ENCODE measurements around the gene APMAP. TPM values are rescaled to one million over a fixed set of nuclear protein-coding genes. Genes with fewer than 3 reads are reported as not detected.

APMAP gene
- total RNA-seq, 1 experiment from 2014 or later = 82.7 TPM

- ChIA-PET CTCF (no interaction called here), POLR2A (no interaction called here)
These were observed 38.2 kb upstream of the APMAP start for GRCh38 chr20:25030649-25031207.

GRCh38 chr20:25030007-25030648, 37.6 kb upstream of the APMAP start:
- TF ChIP-seq CEBPB (IDR thresholded peaks at IDR 0.05; ENCODE audit: low read depth) (no peak), SP1 (IDR thresholded peaks at IDR 0.05; ENCODE audit: low read depth) (no peak), REST (IDR thresholded peaks at IDR 0.05; ENCODE audit: low read depth) (no peak), POLR2A (IDR thresholded peaks at IDR 0.05; ENCODE audit: borderline replicate concordance, extremely low read depth, insufficient read depth, insufficient read length) (no peak), YY1 (IDR thresholded peaks at IDR 0.05; ENCODE audit: extremely low read depth, insufficient replicate concordance, low read depth, low read length) (no peak), MAX (IDR thresholded peaks at IDR 0.05) (no peak), SRF (IDR thresholded peaks at IDR 0.05; ENCODE audit: low read depth) (no peak), EZH2phosphoT487 (IDR thresholded peaks at IDR 0.05; ENCODE audit: borderline replicate concordance) (no peak)
- DNase-seq (ENCODE audit: low read depth, low spot score) (no peak), ATAC-seq (no peak)
- no peak overlapping the region for H3K4me2 ChIP-seq (ENCODE audit: low read length)
- no peak overlapping the region for H3K9ac ChIP-seq (ENCODE audit: low read length)
- H3K4me1 ChIP-seq (ENCODE audit: control insufficient read depth in 1 of 2, insufficient read depth in 2 of 2, low read length in 2 of 2) = no peaks in the 10 kb centered on the region
- no peak overlapping the region for H3K4me3 ChIP-seq (replicated peaks in 1 of 2; ENCODE audit: low read depth in 1 of 2, low read length in 2 of 2)
- no peaks in the 10 kb centered on the region for H3K79me2 ChIP-seq (ENCODE audit: insufficient read depth, low read length)
- no peak overlapping the region for H3K27ac ChIP-seq (ENCODE audit: low read depth, low read length)
- ChIA-PET RAD21 (ENCODE audit: low non-redundant PET in 1 of 2, low total read pairs in 2 of 2, uncharacterized antibody in 2 of 2, unreplicated experiment in 2 of 2) (no interaction called here), POLR2A (no interaction called here), CTCF (no interaction called here)
- H3K9me2 ChIP-seq (ENCODE audit: insufficient read depth) = 0 out of 2 replicates have a peak, but pooled peaks cover 3% of the 10 kb centered on the region
- H2AFZ ChIP-seq (ENCODE audit: low read depth, low read length, poor library complexity, severe bottlenecking) = no peak overlapping the region
- no peaks in the 10 kb centered on the region for H3K36me3 ChIP-seq (ENCODE audit: control insufficient read depth in 1 of 2, insufficient read depth in 2 of 2, low read length in 2 of 2)
- no peaks in the 10 kb centered on the region for H4K20me1 ChIP-seq (ENCODE audit: insufficient read depth)
- no TSS peak for BruUV-seq (replicated peaks)
- H3K27me3 ChIP-seq (ENCODE audit: insufficient read depth, low read length) = no peaks in the 10 kb centered on the region
- intact Hi-C loops (cut with micrococcal nuclease) = no loop called here
- H3K9me3 ChIP-seq (ENCODE audit: control insufficient read depth in 1 of 2, insufficient read depth in 1 of 2, low read depth in 1 of 2, low read length in 2 of 2) = no peaks in the 10 kb centered on the region

More at GRCh38 chr20:25030649-25031207, 38.2 kb upstream of the APMAP start:
- no peaks in the 10 kb centered on the region for H3K79me2 ChIP-seq (ENCODE audit: insufficient read depth, low read length)
- no peak overlapping the region for H3K9ac ChIP-seq (ENCODE audit: low read length)
- TF ChIP-seq CBX3 (IDR thresholded peaks at IDR 0.05; ENCODE audit: low read depth) (no peak), EZH2phosphoT487 (IDR thresholded peaks at IDR 0.05; ENCODE audit: borderline replicate concordance) (no peak)
- no peaks in the 10 kb centered on the region for H3K27me3 ChIP-seq (ENCODE audit: insufficient read depth, low read length)
- no peaks in the 10 kb centered on the region for H4K20me1 ChIP-seq (ENCODE audit: insufficient read depth)
- DNase-seq (ENCODE audit: low read depth, low spot score) (no peak), ATAC-seq (no peak)
- no peak overlapping the region for H3K4me2 ChIP-seq (ENCODE audit: low read length)
- 0 out of 2 replicates have a peak, but pooled peaks cover 3% of the 10 kb centered on the region for H3K9me2 ChIP-seq (ENCODE audit: insufficient read depth)
- BruUV-seq (replicated peaks) = no TSS peak
- no peaks in the 10 kb centered on the region for H3K36me3 ChIP-seq (ENCODE audit: control insufficient read depth in 1 of 2, insufficient read depth in 2 of 2, low read length in 2 of 2)
- RAD21 ChIA-PET (ENCODE audit: low non-redundant PET in 1 of 2, low total read pairs in 2 of 2, uncharacterized antibody in 2 of 2, unreplicated experiment in 2 of 2) = no interaction called here
- H3K9me3 ChIP-seq (ENCODE audit: control insufficient read depth in 1 of 2, insufficient read depth in 1 of 2, low read depth in 1 of 2, low read length in 2 of 2) = no peaks in the 10 kb centered on the region
- intact Hi-C loops (cut with micrococcal nuclease) = no loop called here
- H2AFZ ChIP-seq (ENCODE audit: low read depth, low read length, poor library complexity, severe bottlenecking) = no peak overlapping the region
- H3K4me1 ChIP-seq (ENCODE audit: control insufficient read depth in 1 of 2, insufficient read depth in 2 of 2, low read length in 2 of 2) = no peaks in the 10 kb centered on the region
- no peak overlapping the region for H3K4me3 ChIP-seq (replicated peaks in 1 of 2; ENCODE audit: low read depth in 1 of 2, low read length in 2 of 2)
- no peak overlapping the region for H3K27ac ChIP-seq (ENCODE audit: low read depth, low read length)
